ENCODE data around the gene ANLN. TPM values are rescaled to one million over a fixed set of nuclear protein-coding genes. Genes with fewer than 3 reads are reported as not detected.

Gene ANLN
- total RNA-seq, 1 experiment from 2014 or later: 81.1 TPM

DNA sequence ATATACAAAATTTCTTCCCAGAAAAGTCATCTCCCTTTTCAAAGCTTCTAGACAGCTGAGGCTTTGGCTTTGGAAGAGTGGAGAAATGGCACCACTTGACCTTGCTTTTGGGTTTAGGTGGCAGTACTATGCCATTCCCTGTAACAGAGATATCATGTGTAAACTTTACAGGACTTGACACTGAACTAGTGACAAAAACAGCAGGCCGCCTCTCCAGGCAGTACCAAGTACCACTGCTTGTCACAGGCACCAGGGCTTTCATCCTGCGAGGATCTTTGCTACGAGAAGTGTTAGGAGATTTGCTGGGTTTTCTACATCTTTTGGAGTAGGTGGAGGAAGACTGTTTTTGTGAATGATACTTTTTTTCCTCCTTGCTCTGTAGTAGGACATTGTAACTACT is 32.6 kb upstream of the ANLN start:
- TF ChIP-seq, protein P1, sequence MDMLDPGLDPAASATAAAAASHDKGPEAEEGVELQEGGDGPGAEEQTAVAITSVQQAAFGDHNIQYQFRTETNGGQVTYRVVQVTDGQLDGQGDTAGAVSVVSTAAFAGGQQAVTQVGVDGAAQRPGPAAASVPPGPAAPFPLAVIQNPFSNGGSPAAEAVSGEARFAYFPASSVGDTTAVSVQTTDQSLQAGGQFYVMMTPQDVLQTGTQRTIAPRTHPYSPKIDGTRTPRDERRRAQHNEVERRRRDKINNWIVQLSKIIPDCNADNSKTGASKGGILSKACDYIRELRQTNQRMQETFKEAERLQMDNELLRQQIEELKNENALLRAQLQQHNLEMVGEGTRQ (CRISPR knock-in tag; IDR thresholded peaks at IDR 0.05): no peak
- TF ChIP-seq NFATC4 (CRISPR knock-in tag; IDR thresholded peaks at IDR 0.05) (no peak), ZNF138 (CRISPR knock-in tag; conservative IDR thresholded peaks at IDR 0.05) (no peak), ZNF121 (CRISPR knock-in tag; IDR thresholded peaks at IDR 0.05) (no peak), PRRX2 (CRISPR knock-in tag; IDR thresholded peaks at IDR 0.05) (no peak), CREM (CRISPR knock-in tag; IDR thresholded peaks at IDR 0.05) (no peak), ZNF263 (CRISPR knock-in tag; IDR thresholded peaks at IDR 0.05; ENCODE audit: low read depth) (no peak), FOXJ3 (CRISPR knock-in tag; IDR thresholded peaks at IDR 0.05; ENCODE audit: borderline replicate concordance) (no peak)
- TF ChIP-seq, protein P2, sequence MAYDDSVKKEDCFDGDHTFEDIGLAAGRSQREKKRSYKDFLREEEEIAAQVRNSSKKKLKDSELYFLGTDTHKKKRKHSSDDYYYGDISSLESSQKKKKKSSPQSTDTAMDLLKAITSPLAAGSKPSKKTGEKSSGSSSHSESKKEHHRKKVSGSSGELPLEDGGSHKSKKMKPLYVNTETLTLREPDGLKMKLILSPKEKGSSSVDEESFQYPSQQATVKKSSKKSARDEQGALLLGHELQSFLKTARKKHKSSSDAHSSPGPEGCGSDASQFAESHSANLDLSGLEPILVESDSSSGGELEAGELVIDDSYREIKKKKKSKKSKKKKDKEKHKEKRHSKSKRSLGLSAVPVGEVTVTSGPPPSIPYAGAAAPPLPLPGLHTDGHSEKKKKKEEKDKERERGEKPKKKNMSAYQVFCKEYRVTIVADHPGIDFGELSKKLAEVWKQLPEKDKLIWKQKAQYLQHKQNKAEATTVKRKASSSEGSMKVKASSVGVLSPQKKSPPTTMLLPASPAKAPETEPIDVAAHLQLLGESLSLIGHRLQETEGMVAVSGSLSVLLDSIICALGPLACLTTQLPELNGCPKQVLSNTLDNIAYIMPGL (CRISPR knock-in tag; IDR thresholded peaks at IDR 0.05): no peak
- TF ChIP-seq, protein P3, sequence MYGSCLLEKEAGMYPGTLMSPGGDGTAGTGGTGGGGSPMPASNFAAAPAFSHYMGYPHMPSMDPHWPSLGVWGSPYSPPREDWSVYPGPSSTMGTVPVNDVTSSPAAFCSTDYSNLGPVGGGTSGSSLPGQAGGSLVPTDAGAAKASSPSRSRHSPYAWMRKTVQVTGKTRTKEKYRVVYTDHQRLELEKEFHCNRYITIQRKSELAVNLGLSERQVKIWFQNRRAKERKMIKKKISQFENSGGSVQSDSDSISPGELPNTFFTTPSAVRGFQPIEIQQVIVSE (CRISPR knock-in tag; IDR thresholded peaks at IDR 0.05; ENCODE audit: borderline replicate concordance): no peak
- Mint-ChIP-seq H3K4me1 (peaks cover 30% of the 10 kb centered on the region), H3K9me3 (no peaks in the 10 kb centered on the region), H3K36me3 (no peaks in the 10 kb centered on the region), H3K27me3 (ENCODE audit: low read depth) (peaks cover 73% of the 10 kb centered on the region), H3K27ac (no peak overlapping the region), H3K4me3 (no peak overlapping the region)
- POLR2A ChIA-PET: no interaction called here
- DNase-seq (ENCODE audit: low spot score) (no peak), ATAC-seq (no peak)
- CTCF ChIA-PET: no interaction called here

DNA sequence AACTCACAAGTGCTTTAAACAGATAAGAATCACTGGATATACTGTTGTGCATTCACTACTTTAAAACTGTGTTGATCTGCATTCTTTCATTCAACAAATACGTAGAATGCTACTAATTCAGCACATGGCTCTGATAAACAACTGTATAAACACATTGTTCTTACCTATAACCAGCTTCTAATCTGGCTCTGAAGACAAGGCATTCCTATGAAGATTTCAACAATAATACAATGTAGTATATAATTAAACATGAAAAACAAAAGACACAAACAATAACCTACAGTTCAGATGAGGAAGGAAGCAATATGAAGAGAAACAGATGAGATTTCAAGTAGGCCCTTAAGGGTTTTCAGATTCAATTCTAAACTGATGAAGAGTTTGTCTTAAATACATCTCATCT is 31.1 kb upstream of the ANLN start:
- no peak for TF ChIP-seq ZNF416 (CRISPR knock-in tag; IDR thresholded peaks at IDR 0.05)
- TF ChIP-seq ZNF263 (CRISPR knock-in tag; IDR thresholded peaks at IDR 0.05; ENCODE audit: low read depth): no peak
- TF ChIP-seq, protein P4, sequence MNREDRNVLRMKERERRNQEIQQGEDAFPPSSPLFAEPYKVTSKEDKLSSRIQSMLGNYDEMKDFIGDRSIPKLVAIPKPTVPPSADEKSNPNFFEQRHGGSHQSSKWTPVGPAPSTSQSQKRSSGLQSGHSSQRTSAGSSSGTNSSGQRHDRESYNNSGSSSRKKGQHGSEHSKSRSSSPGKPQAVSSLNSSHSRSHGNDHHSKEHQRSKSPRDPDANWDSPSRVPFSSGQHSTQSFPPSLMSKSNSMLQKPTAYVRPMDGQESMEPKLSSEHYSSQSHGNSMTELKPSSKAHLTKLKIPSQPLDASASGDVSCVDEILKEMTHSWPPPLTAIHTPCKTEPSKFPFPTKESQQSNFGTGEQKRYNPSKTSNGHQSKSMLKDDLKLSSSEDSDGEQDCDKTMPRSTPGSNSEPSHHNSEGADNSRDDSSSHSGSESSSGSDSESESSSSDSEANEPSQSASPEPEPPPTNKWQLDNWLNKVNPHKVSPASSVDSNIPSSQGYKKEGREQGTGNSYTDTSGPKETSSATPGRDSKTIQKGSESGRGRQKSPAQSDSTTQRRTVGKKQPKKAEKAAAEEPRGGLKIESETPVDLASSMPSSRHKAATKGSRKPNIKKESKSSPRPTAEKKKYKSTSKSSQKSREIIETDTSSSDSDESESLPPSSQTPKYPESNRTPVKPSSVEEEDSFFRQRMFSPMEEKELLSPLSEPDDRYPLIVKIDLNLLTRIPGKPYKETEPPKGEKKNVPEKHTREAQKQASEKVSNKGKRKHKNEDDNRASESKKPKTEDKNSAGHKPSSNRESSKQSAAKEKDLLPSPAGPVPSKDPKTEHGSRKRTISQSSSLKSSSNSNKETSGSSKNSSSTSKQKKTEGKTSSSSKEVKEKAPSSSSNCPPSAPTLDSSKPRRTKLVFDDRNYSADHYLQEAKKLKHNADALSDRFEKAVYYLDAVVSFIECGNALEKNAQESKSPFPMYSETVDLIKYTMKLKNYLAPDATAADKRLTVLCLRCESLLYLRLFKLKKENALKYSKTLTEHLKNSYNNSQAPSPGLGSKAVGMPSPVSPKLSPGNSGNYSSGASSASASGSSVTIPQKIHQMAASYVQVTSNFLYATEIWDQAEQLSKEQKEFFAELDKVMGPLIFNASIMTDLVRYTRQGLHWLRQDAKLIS (CRISPR knock-in tag; IDR thresholded peaks at IDR 0.05; ENCODE audit: borderline replicate concordance): no peak
- no peak for TF ChIP-seq RELA (CRISPR knock-in tag; IDR thresholded peaks at IDR 0.05; ENCODE audit: borderline replicate concordance)
- no peak for TF ChIP-seq SP1 (CRISPR knock-in tag; conservative IDR thresholded peaks at IDR 0.05)
- TF ChIP-seq, protein P1 (CRISPR knock-in tag; IDR thresholded peaks at IDR 0.05): no peak
- no peak for TF ChIP-seq MYBL2 (CRISPR knock-in tag; IDR thresholded peaks at IDR 0.05)
- TF ChIP-seq, protein P5, sequence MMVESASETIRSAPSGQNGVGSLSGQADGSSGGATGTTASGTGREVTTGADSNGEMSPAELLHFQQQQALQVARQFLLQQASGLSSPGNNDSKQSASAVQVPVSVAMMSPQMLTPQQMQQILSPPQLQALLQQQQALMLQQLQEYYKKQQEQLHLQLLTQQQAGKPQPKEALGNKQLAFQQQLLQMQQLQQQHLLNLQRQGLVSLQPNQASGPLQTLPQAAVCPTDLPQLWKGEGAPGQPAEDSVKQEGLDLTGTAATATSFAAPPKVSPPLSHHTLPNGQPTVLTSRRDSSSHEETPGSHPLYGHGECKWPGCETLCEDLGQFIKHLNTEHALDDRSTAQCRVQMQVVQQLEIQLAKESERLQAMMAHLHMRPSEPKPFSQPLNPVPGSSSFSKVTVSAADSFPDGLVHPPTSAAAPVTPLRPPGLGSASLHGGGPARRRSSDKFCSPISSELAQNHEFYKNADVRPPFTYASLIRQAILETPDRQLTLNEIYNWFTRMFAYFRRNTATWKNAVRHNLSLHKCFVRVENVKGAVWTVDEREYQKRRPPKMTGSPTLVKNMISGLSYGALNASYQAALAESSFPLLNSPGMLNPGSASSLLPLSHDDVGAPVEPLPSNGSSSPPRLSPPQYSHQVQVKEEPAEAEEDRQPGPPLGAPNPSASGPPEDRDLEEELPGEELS (CRISPR knock-in tag; IDR thresholded peaks at IDR 0.05): no peak
- TF ChIP-seq, protein P6, sequence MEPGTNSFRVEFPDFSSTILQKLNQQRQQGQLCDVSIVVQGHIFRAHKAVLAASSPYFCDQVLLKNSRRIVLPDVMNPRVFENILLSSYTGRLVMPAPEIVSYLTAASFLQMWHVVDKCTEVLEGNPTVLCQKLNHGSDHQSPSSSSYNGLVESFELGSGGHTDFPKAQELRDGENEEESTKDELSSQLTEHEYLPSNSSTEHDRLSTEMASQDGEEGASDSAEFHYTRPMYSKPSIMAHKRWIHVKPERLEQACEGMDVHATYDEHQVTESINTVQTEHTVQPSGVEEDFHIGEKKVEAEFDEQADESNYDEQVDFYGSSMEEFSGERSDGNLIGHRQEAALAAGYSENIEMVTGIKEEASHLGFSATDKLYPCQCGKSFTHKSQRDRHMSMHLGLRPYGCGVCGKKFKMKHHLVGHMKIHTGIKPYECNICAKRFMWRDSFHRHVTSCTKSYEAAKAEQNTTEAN (CRISPR knock-in tag; IDR thresholded peaks at IDR 0.05): no peak
- TF ChIP-seq, protein P7, sequence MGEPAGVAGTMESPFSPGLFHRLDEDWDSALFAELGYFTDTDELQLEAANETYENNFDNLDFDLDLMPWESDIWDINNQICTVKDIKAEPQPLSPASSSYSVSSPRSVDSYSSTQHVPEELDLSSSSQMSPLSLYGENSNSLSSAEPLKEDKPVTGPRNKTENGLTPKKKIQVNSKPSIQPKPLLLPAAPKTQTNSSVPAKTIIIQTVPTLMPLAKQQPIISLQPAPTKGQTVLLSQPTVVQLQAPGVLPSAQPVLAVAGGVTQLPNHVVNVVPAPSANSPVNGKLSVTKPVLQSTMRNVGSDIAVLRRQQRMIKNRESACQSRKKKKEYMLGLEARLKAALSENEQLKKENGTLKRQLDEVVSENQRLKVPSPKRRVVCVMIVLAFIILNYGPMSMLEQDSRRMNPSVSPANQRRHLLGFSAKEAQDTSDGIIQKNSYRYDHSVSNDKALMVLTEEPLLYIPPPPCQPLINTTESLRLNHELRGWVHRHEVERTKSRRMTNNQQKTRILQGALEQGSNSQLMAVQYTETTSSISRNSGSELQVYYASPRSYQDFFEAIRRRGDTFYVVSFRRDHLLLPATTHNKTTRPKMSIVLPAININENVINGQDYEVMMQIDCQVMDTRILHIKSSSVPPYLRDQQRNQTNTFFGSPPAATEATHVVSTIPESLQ (CRISPR knock-in tag; IDR thresholded peaks at IDR 0.05): no peak
- H3K27me3 Mint-ChIP-seq (ENCODE audit: low read depth): peaks cover 88% of the 10 kb centered on the region
- ATAC-seq: no peak
- H3K27ac Mint-ChIP-seq: no peak overlapping the region
- ChIA-PET CTCF (no interaction called here), POLR2A (no interaction called here)
- H3K4me1 Mint-ChIP-seq: peaks cover 30% of the 10 kb centered on the region
- H3K36me3 Mint-ChIP-seq: no peaks in the 10 kb centered on the region
- no peak overlapping the region for H3K4me3 Mint-ChIP-seq
- DNase-seq (ENCODE audit: low spot score): no peak
- H3K9me3 Mint-ChIP-seq: no peaks in the 10 kb centered on the region

Data from WTC11 (cell line).